Measurements from ENCODE around the gene TOLLIP.
"Not testable (repeated sequence)": the region's sequence is repeated elsewhere in the genome, so short reads cannot be mapped to it uniquely, and the experiment has no call there.

Gene TOLLIP

DNA sequence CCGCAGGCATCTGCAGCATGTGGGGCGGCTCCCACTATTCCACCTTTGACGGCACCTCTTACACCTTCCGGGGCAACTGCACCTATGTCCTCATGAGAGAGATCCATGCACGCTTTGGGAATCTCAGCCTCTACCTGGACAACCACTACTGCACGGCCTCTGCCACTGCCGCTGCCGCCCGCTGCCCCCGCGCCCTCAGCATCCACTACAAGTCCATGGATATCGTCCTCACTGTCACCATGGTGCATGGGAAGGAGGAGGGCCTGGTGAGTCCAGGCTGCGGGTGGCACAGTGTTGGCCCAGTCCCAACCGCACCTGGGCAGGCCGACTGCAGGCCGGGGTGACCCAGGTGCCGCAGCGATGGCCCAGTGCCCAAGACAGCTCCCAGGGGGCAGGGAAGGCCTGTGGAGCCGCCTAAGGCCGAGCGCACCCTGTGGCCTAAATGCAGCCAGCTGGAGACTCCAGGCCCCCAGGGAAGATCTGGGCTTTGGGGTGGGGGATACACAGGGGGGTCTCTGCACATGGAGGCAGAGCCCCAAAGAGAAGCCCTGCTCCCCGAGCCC is 55.3 kb downstream of the TOLLIP start:
- DNase-seq (ENCODE audit: low read depth): no peak
- H3K4me3 ChIP-seq (ENCODE audit: low read length): no peak overlapping the region
- TF ChIP-seq, protein P1, sequence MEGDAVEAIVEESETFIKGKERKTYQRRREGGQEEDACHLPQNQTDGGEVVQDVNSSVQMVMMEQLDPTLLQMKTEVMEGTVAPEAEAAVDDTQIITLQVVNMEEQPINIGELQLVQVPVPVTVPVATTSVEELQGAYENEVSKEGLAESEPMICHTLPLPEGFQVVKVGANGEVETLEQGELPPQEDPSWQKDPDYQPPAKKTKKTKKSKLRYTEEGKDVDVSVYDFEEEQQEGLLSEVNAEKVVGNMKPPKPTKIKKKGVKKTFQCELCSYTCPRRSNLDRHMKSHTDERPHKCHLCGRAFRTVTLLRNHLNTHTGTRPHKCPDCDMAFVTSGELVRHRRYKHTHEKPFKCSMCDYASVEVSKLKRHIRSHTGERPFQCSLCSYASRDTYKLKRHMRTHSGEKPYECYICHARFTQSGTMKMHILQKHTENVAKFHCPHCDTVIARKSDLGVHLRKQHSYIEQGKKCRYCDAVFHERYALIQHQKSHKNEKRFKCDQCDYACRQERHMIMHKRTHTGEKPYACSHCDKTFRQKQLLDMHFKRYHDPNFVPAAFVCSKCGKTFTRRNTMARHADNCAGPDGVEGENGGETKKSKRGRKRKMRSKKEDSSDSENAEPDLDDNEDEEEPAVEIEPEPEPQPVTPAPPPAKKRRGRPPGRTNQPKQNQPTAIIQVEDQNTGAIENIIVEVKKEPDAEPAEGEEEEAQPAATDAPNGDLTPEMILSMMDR (conservative IDR thresholded peaks at IDR 0.05; ENCODE audit: low read length): no peak

DNA sequence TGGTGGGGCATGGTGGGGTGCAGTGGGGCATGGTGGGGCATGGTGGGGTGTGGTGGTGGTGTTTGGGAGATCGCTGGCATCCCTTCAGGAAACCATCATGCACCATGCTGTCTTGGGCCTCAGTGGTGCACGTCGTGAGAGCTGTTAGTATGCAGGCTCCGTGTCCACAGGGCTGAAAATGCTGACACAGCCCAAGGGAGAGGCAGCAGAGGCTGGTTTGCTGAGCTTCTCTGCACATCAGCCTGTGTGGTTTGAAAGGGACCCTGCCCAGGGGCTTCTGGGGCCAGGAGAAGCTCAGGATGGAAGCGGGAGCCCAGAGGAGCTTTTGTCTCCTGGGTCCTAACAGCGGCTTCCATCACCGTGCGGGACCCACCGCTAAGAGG is 56.3 kb downstream of the TOLLIP start:
- no peak overlapping the region for H3K4me3 ChIP-seq (ENCODE audit: low read length)
- no peak for DNase-seq (ENCODE audit: low read depth)
- TF ChIP-seq, protein P1 (conservative IDR thresholded peaks at IDR 0.05; ENCODE audit: low read length): no peak

DNA sequence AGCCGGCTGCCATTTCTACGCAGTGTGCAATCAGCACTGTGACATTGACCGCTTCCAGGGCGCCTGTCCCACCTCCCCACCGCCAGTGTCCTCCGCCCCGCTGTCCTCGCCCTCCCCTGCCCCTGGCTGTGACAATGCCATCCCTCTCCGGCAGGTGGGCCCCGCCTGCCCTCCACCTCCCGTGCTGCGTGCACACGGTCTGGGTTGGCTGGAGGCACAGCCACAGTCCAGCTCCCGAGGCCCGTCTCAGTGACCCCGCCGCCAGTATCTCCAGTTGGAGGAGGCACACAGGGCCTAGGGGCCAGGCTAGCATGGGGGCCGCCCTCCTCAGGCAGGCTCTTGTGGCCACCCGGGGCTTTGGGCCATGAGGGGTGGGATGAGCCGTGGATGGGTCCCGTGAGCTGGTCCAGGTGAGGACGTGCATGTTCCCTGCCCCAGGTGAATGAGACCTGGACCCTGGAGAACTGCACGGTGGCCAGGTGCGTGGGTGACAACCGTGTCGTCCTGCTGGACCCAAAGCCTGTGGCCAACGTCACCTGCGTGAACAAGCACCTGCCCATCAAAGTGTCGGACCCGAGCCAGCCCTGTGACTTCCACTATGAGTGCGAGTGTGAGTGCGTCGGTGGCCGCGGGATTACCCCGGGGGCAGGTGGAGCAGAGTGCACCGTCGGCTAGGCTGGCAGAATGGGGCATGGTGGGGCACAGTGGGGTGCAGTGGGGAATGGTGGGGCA is 56.9 kb downstream of the TOLLIP start:
- DNase-seq (ENCODE audit: low read depth): no peak
- no peak overlapping the region for H3K4me3 ChIP-seq (ENCODE audit: low read length)
- TF ChIP-seq, protein P1 (conservative IDR thresholded peaks at IDR 0.05; ENCODE audit: low read length): no peak

DNA sequence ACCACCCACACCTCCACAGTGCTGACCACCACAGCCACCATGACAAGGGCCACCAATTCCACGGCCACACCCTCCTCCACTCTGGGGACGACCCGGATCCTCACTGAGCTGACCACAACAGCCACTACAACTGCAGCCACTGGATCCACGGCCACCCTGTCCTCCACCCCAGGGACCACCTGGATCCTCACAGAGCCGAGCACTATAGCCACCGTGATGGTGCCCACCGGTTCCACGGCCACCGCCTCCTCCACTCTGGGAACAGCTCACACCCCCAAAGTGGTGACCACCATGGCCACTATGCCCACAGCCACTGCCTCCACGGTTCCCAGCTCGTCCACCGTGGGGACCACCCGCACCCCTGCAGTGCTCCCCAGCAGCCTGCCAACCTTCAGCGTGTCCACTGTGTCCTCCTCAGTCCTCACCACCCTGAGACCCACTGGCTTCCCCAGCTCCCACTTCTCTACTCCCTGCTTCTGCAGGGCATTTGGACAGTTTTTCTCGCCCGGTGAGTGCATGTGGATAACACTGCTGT is 58.1 kb downstream of the TOLLIP start:
- TF ChIP-seq, protein P1 (conservative IDR thresholded peaks at IDR 0.05; ENCODE audit: low read length): no peak

DNA sequence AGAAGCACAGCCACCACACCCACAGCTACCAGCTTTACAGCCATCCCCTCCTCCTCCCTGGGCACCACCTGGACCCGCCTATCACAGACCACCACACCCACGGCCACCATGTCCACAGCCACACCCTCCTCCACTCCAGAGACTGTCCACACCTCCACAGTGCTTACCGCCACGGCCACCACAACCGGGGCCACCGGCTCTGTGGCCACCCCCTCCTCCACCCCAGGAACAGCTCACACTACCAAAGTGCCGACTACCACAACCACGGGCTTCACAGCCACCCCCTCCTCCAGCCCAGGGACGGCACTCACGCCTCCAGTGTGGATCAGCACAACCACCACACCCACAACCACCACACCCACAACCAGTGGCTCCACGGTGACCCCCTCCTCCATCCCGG is 59.0 kb downstream of the TOLLIP start:
- DNase-seq (ENCODE audit: low read depth): not testable (repeated sequence)

More for the DNA sequence above, 58.1 kb downstream of the TOLLIP start:
- H3K4me3 ChIP-seq (ENCODE audit: low read length): no peak overlapping the region
- no peak for DNase-seq (ENCODE audit: low read depth)

DNA sequence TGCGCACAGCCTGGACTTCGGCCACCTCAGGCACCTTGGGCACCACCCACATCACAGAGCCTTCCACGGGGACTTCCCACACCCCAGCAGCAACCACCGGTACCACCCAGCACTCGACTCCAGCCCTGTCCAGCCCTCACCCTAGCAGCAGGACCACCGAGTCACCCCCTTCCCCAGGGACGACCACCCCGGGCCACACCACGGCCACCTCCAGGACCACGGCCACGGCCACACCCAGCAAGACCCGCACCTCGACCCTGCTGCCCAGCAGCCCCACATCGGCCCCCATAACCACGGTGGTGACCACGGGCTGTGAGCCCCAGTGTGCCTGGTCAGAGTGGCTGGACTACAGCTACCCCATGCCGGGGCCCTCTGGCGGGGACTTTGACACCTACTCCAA is 60.5 kb downstream of the TOLLIP start:
- DNase-seq (ENCODE audit: low read depth): not testable (repeated sequence)

More for the DNA sequence above, 59.0 kb downstream of the TOLLIP start:
- not testable (repeated sequence) for H3K4me3 ChIP-seq (ENCODE audit: low read length)

DNA sequence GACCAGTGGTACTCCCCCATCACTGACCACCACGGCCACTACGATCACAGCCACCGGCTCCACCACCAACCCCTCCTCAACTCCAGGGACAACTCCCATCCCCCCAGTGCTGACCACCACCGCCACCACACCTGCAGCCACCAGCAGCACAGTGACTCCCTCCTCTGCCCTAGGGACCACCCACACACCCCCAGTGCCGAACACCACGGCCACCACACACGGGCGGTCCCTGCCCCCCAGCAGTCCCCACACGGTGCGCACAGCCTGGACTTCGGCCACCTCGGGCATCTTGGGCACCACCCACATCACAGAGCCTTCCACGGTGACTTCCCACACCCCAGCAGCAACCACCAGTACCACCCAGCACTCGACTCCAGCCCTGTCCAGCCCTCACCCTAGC is 62.4 kb downstream of the TOLLIP start:
- not testable (repeated sequence) for DNase-seq (ENCODE audit: low read depth)

More for the DNA sequence above, 60.5 kb downstream of the TOLLIP start:
- H3K4me3 ChIP-seq (ENCODE audit: low read length): not testable (repeated sequence)

DNA sequence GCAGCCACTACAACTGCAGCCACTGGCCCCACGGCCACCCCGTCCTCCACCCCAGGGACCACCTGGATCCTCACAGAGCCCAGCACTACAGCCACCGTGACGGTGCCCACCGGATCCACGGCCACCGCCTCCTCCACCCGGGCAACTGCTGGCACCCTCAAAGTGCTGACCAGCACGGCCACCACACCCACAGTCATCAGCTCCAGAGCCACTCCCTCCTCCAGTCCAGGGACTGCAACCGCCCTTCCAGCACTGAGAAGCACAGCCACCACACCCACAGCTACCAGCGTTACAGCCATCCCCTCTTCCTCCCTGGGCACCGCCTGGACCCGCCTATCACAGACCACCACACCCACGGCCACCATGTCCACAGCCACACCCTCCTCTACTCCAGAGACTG is 63.1 kb downstream of the TOLLIP start:
- not testable (repeated sequence) for DNase-seq (ENCODE audit: low read depth); H3K4me3 ChIP-seq (ENCODE audit: low read length)

More for the DNA sequence above, 62.4 kb downstream of the TOLLIP start:
- not testable (repeated sequence) for H3K4me3 ChIP-seq (ENCODE audit: low read length)

DNA sequence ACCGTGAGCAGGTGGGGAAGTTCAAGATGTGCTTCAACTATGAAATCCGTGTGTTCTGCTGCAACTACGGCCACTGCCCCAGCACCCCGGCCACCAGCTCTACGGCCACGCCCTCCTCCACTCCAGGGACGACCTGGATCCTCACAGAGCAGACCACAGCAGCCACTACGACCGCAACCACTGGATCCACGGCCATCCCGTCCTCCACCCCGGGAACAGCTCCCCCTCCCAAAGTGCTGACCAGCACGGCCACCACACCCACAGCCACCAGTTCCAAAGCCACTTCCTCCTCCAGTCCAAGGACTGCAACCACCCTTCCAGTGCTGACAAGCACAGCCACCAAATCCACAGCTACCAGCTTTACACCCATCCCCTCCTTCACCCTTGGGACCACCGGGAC is 63.7 kb downstream of the TOLLIP start:
- DNase-seq (ENCODE audit: low read depth); H3K4me3 ChIP-seq (ENCODE audit: low read length): not testable (repeated sequence)

DNA sequence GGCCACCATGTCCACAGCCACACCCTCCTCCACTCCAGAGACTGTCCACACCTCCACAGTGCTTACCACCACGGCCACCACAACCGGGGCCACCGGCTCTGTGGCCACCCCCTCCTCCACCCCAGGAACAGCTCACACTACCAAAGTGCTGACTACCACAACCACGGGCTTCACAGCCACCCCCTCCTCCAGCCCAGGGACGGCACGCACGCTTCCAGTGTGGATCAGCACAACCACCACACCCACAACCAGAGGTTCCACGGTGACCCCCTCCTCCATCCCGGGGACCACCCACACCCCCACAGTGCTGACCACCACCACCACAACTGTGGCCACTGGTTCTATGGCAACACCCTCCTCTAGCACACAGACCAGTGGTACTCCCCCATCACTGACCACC is 64.9 kb downstream of the TOLLIP start:
- DNase-seq (ENCODE audit: low read depth); H3K4me3 ChIP-seq (ENCODE audit: low read length): not testable (repeated sequence)

DNA sequence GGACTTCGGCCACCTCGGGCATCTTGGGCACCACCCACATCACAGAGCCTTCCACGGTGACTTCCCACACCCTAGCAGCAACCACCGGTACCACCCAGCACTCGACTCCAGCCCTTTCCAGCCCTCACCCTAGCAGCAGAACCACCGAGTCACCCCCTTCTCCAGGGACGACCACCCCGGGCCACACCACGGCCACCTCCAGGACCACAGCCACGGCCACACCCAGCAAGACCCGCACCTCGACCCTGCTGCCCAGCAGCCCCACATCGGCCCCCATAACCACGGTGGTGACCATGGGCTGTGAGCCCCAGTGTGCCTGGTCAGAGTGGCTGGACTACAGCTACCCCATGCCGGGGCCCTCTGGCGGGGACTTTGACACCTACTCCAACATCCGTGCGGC is 65.9 kb downstream of the TOLLIP start:
- H3K4me3 ChIP-seq (ENCODE audit: low read length); DNase-seq (ENCODE audit: low read depth): not testable (repeated sequence)

DNA sequence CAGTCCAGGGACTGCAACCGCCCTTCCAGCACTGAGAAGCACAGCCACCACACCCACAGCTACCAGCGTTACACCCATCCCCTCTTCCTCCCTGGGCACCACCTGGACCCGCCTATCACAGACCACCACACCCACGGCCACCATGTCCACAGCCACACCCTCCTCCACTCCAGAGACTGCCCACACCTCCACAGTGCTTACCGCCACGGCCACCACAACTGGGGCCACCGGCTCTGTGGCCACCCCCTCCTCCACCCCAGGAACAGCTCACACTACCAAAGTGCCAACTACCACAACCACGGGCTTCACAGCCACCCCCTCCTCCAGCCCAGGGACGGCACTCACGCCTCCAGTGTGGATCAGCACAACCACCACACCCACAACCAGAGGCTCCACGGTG is 66.7 kb downstream of the TOLLIP start:
- H3K4me3 ChIP-seq (ENCODE audit: low read length); DNase-seq (ENCODE audit: low read depth): not testable (repeated sequence)

Data from AG10803 (cell line).